OCI-LY7 (cell line): Measurements from ENCODE around the gene FARSA.
"Not testable (repeated sequence)": the region's sequence is repeated elsewhere in the genome, so short reads cannot be mapped to it uniquely, and the experiment has no call there.

Source experiments
- EZH2phosphoT487 ChIP-seq: fragments of 200-600 bp; sonication (generic); IDR thresholded peaks from 2 replicates; pipeline ENCODE4 v1.6.1; 2018; ENCODE audit warnings: low read depth, borderline replicate concordance, mild to moderate bottlenecking, mixed run types, antibody characterized with exemption, low read length, moderate library complexity, mixed read lengths
- TF ChIP-seq, protein P1 (sequence below): fragments of 200-600 bp; sonication (generic); conservative IDR thresholded peaks from 2 replicates; pipeline ENCODE4 v1.5.1; 2014; ENCODE audit warnings: mild to moderate bottlenecking, antibody characterized with exemption, low read length, moderate library complexity, mixed read lengths

DNA sequence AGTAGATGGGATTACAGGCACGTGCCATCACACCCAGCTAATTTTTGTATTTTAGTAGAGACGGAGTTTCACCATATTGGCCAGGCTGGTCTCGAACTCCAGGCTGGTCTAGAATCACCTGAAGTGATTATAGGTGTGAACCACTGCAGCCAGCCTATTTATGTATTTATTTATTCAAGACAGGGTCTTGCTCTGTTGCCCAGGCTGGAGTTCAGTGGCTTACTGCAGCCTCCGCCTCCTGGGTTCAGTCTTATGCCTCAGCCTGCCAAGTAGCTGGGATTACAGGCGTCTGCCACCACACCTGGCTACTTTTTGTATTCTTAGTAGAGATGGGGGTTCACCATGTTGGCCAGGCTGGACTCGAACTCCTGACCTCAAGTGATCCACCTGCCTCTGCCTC, 18.5 kb upstream of the FARSA start:
- TF ChIP-seq, protein P1, sequence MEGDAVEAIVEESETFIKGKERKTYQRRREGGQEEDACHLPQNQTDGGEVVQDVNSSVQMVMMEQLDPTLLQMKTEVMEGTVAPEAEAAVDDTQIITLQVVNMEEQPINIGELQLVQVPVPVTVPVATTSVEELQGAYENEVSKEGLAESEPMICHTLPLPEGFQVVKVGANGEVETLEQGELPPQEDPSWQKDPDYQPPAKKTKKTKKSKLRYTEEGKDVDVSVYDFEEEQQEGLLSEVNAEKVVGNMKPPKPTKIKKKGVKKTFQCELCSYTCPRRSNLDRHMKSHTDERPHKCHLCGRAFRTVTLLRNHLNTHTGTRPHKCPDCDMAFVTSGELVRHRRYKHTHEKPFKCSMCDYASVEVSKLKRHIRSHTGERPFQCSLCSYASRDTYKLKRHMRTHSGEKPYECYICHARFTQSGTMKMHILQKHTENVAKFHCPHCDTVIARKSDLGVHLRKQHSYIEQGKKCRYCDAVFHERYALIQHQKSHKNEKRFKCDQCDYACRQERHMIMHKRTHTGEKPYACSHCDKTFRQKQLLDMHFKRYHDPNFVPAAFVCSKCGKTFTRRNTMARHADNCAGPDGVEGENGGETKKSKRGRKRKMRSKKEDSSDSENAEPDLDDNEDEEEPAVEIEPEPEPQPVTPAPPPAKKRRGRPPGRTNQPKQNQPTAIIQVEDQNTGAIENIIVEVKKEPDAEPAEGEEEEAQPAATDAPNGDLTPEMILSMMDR: not testable (repeated sequence)
- TF ChIP-seq EZH2phosphoT487: not testable (repeated sequence)
